Measurements from ENCODE around the gene FOXE3. TPM values are rescaled to one million over a fixed set of nuclear protein-coding genes. Genes with fewer than 3 reads are reported as not detected.

FOXE3 gene
- total and polyA plus RNA-seq, 4 donors, result not detected

GRCh38 chr1:47409311-47410067, 6.6 kb upstream of the FOXE3 start:
- no peaks in the 10 kb centered on the region for H3K4me1 ChIP-seq (ENCODE audit: control insufficient read depth in 4 of 4, insufficient read depth in 4 of 4, low read length in 3 of 4)
- no peak for TF ChIP-seq RXRA (IDR thresholded peaks at IDR 0.05)
- TF ChIP-seq CTCF (IDR thresholded peaks at IDR 0.05; ENCODE audit: low read depth, low read length, missing input control), result no peak
- TF ChIP-seq HNF4G (IDR thresholded peaks at IDR 0.05), result no peak
- no peak for TF ChIP-seq SP1 (IDR thresholded peaks at IDR 0.05)
- no peak for TF ChIP-seq ATF3 (IDR thresholded peaks at IDR 0.05)
- no peak for TF ChIP-seq RAD21 (IDR thresholded peaks at IDR 0.05)
- TF ChIP-seq REST (IDR thresholded peaks at IDR 0.05), result no peak
- TF ChIP-seq HNF4A (conservative IDR thresholded peaks at IDR 0.05), result no peak
- TF ChIP-seq TAF1 (conservative IDR thresholded peaks at IDR 0.05), result no peak
- TF ChIP-seq YY1 (IDR thresholded peaks at IDR 0.05), result no peak
- no peak for TF ChIP-seq FOXA1 (IDR thresholded peaks at IDR 0.05)
- no peak overlapping the region for H3K9ac ChIP-seq (ENCODE audit: low read depth in 1 of 2, low read length in 2 of 2)
- H3K36me3 ChIP-seq (ENCODE audit: control insufficient read depth in 4 of 4, insufficient read depth in 3 of 4, low read depth in 1 of 4, low read length in 3 of 4), result no peaks in the 10 kb centered on the region
- H3K9me3 ChIP-seq (ENCODE audit: control insufficient read depth in 4 of 4, low read length in 3 of 4), result no peaks in the 10 kb centered on the region
- 87% methylated on average over 12 of the region's 12 CpGs for WGBS
- H3K27me3 ChIP-seq (ENCODE audit: control insufficient read depth in 4 of 4, insufficient read depth in 4 of 4, low read length in 3 of 4), result no peaks in the 10 kb centered on the region
- no peak overlapping the region for H3K4me3 ChIP-seq (ENCODE audit: low read depth in 1 of 3, low read length in 3 of 3)
- H3K27ac ChIP-seq (ENCODE audit: low read depth in 1 of 2, low read length in 2 of 2), result no peak overlapping the region
- DNase-seq (ENCODE audit: low spot score), result no peak

- H3K4me1 ChIP-seq (ENCODE audit: control insufficient read depth in 4 of 4, insufficient read depth in 4 of 4, low read length in 3 of 4), result no peaks in the 10 kb centered on the region
- WGBS, result 77% methylated on average over 3 of the region's 3 CpGs
- H3K36me3 ChIP-seq (ENCODE audit: control insufficient read depth in 4 of 4, insufficient read depth in 3 of 4, low read depth in 1 of 4, low read length in 3 of 4), result no peaks in the 10 kb centered on the region
- TF ChIP-seq SP1 (IDR thresholded peaks at IDR 0.05) (no peak), MAX (IDR thresholded peaks at IDR 0.05) (no peak), NR2F2 (IDR thresholded peaks at IDR 0.05) (no peak), GABPA (IDR thresholded peaks at IDR 0.05 in 1 of 2, conservative IDR thresholded peaks at IDR 0.05 in 1 of 2) (no peak)
- no peak for DNase-seq (ENCODE audit: low spot score)
- H3K27me3 ChIP-seq (ENCODE audit: control insufficient read depth in 4 of 4, insufficient read depth in 4 of 4, low read length in 3 of 4), result no peaks in the 10 kb centered on the region
- H3K27ac ChIP-seq (ENCODE audit: low read depth in 1 of 2, low read length in 2 of 2), result no peak overlapping the region
- H3K4me3 ChIP-seq (ENCODE audit: low read depth in 1 of 3, low read length in 3 of 3), result no peak overlapping the region
- H3K9me3 ChIP-seq (ENCODE audit: control insufficient read depth in 4 of 4, low read length in 3 of 4), result no peaks in the 10 kb centered on the region
- H3K9ac ChIP-seq (ENCODE audit: low read depth in 1 of 2, low read length in 2 of 2), result no peak overlapping the region
Measured at GRCh38 chr1:47410068-47410455, 6.0 kb upstream of the FOXE3 start.
